ENCODE data around the gene A3GALT2. TPM values are rescaled to one million over a fixed set of nuclear protein-coding genes. Genes with fewer than 3 reads are reported as not detected.

A3GALT2 gene
- total and polyA plus RNA-seq, 8 donors = not detected

DNA sequence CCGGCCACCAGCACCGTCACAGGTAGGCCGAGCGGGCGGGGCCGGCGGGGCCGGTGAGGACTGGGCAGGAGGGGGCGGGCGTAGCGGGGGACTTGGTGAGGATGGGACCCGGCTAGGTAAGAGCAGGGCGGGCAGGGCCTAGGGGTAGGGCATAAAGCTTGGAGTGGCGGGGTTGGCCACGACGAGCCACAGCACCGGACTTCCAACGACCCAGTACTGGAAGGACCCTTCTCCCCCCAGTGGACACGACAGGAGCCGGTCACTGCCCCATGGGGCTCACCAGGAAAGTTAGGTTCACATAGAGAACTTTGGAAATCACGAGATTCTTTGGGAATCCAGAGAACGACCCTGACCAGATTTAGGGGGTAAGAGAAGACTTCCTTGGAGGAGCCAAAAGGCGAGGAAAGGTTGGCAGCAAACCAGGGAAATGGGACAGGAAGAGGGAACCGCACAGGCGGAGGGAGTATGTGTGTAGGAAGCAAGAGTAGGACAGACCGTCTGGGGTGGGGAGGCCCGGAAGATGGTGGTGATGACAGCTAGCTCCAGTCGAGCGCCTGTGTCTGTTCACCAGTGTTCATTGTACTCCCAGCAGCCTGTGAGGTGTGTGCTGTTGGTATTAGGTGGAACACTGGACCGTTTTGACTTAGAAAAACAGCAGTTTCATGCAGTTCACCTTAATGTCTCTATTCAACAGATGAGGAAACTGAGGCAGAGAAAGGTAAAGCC, 44.2 kb downstream of the A3GALT2 start:
- no peak for DNase-seq
- H3K9me3 ChIP-seq = no peaks in the 10 kb centered on the region
- H3K4me1 ChIP-seq = peaks cover 0 to 31% (median 8%) of the 10 kb centered on the region in 4 donors
- H3K27me3 ChIP-seq = no peaks in the 10 kb centered on the region
- no peak for TF ChIP-seq EP300 (IDR thresholded peaks at IDR 0.05)
- TF ChIP-seq, protein P1, sequence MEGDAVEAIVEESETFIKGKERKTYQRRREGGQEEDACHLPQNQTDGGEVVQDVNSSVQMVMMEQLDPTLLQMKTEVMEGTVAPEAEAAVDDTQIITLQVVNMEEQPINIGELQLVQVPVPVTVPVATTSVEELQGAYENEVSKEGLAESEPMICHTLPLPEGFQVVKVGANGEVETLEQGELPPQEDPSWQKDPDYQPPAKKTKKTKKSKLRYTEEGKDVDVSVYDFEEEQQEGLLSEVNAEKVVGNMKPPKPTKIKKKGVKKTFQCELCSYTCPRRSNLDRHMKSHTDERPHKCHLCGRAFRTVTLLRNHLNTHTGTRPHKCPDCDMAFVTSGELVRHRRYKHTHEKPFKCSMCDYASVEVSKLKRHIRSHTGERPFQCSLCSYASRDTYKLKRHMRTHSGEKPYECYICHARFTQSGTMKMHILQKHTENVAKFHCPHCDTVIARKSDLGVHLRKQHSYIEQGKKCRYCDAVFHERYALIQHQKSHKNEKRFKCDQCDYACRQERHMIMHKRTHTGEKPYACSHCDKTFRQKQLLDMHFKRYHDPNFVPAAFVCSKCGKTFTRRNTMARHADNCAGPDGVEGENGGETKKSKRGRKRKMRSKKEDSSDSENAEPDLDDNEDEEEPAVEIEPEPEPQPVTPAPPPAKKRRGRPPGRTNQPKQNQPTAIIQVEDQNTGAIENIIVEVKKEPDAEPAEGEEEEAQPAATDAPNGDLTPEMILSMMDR (IDR thresholded peaks at IDR 0.05) = no peak
- TF ChIP-seq POLR2A (IDR thresholded peaks at IDR 0.05) = no peak
- no peak for TF ChIP-seq POLR2AphosphoS5 (IDR thresholded peaks at IDR 0.05)
- H3K4me3 ChIP-seq = no peak overlapping the region
- H3K36me3 ChIP-seq = peaks cover 26 to 60% (median 58%) of the 10 kb centered on the region in 4 donors
- no peak overlapping the region for H3K27ac ChIP-seq
- intact Hi-C loops (cut with DNase I; ENCODE audit: low total_unique reads) = no loop called here
- 86 to 90% (median 89%) methylated on average over 21 to 30 of the region's 30 CpGs for WGBS, 5 donors

DNA sequence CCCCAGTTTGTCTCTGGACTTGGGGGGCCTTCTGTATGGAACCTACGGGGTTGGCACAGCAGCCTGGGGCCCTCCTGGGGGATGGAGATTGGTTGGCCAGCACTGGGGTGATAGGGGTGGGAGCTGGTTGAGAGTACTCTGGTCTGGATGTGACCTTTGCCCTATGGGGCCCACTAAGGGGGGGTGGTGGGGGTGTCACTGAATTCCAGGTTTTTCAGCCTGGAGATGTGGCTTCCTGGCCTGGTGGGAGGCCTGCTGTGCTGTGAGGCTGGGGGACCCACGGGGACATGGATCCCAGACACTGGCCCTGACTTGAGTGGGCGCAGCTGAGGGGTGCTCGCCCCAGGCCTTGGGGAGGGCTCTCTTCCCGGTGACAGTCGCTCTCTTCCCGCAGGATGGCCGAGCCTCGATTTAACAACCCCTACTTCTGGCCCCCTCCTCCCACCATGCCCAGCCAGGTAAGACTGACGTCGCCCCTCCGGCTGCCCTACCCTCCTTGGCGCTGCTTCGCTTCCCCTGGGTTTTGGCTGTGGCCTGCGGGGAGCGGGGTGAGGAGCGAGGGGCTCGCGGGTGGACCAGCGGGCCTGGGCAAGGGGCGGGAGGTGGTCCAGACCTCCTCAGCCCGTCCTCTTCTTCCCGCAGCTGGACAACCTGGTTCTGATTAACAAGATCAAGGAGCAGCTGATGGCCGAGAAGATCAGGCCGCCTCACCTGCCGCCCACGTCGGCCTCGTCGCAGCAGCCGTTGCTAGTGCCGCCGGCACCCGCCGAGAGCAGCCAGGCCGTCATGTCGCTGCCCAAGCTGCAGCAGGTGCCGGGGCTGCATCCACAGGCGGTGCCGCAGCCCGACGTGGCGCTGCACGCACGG, 45.0 kb downstream of the A3GALT2 start:
- no peak overlapping the region for H3K27ac ChIP-seq
- peaks cover 19 to 56% (median 50%) of the 10 kb centered on the region in 4 donors for H3K36me3 ChIP-seq
- 95 to 97% (median 96%) methylated on average over 40 to 45 of the region's 45 CpGs for WGBS, 5 donors
- peaks cover 0 to 38% (median 14%) of the 10 kb centered on the region in 4 donors for H3K4me1 ChIP-seq
- no peaks in the 10 kb centered on the region for H3K9me3 ChIP-seq
- no peak overlapping the region for H3K4me3 ChIP-seq
- no peak for TF ChIP-seq POLR2A (IDR thresholded peaks at IDR 0.05)
- intact Hi-C loops (cut with DNase I; ENCODE audit: low total_unique reads) = no loop called here
- DNase-seq = no peak
- no peaks in the 10 kb centered on the region for H3K27me3 ChIP-seq

DNA sequence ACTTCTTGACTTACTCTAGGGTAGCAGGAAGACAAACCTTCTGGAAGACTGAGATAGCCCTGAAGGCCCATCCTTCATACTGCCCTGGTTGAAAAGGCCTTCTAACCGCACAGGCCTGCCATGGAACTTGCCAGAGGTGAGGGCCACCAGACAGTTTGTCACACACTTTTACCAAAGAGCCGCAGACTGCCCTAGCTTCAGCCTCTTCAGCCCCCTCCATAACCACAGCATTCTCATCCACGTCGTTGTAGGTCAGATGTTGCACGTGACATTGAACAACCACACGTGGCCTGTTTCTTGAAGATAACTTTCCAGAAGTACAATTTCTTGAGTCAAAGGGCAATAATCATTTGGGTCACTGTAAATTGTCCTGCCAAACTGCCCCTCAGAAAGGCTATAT, 45.7 kb downstream of the A3GALT2 start:
- no peaks in the 10 kb centered on the region for H3K9me3 ChIP-seq
- TF ChIP-seq, protein P1 (IDR thresholded peaks at IDR 0.05) = no peak
- TF ChIP-seq EP300 (IDR thresholded peaks at IDR 0.05) (no peak), POLR2A (IDR thresholded peaks at IDR 0.05) (no peak), POLR2AphosphoS5 (IDR thresholded peaks at IDR 0.05) (no peak)
- peaks cover 14 to 56% (median 46%) of the 10 kb centered on the region in 4 donors for H3K36me3 ChIP-seq
- WGBS, 5 donors = 78 to 91% (median 84%) methylated on average over 6 of the region's 6 CpGs
- H3K27me3 ChIP-seq = no peaks in the 10 kb centered on the region
- no peak for DNase-seq
- peaks cover 0 to 43% (median 16%) of the 10 kb centered on the region in 4 donors for H3K4me1 ChIP-seq
- H3K4me3 ChIP-seq = no peak overlapping the region
- H3K27ac ChIP-seq = no peak overlapping the region
- intact Hi-C loops (cut with DNase I; ENCODE audit: low total_unique reads) = no loop called here

DNA sequence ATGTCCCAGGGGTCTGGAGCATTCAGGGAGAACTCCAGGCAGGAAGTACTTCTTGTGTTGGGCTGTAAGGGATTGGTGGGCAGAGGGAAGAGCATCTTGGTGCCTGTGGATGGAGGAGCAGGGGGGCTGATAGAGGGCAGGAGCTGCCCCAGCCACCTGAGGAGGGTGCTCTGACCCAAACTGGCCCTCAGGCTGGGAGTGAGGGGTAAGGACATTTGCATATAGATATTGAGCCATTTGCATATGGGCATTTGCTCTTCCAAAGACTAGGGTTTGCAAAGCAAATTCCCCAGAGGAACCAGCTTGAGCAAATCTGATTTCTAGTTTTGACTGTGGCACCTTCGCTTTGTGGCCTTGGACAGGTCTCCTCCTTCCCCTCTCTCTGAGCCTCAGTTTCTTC, 46.5 kb downstream of the A3GALT2 start:
- H3K4me1 ChIP-seq = peaks cover 0 to 47% (median 18%) of the 10 kb centered on the region in 4 donors
- intact Hi-C loops (cut with DNase I; ENCODE audit: low total_unique reads) = no loop called here
- H3K4me3 ChIP-seq = no peak overlapping the region
- DNase-seq = no peak
- H3K27me3 ChIP-seq = no peaks in the 10 kb centered on the region
- H3K27ac ChIP-seq = no peak overlapping the region
- TF ChIP-seq, protein P1 (IDR thresholded peaks at IDR 0.05) = no peak
- H3K9me3 ChIP-seq = no peaks in the 10 kb centered on the region
- WGBS, 5 donors = 92 to 100% (median 95%) methylated on average over 1 of the region's 1 CpG
- peaks cover 10 to 54% (median 42%) of the 10 kb centered on the region in 4 donors for H3K36me3 ChIP-seq

All from stomach (tissue), 9 donors.